ENCODE results near the gene ENPEP. TPM values are rescaled to one million over a fixed set of nuclear protein-coding genes. Genes with fewer than 3 reads are reported as not detected.
A peak's percentile ranks its signal among the peaks of the same experiment; 100 is the strongest.

ENPEP gene
- total and polyA plus RNA-seq, 10 of the 15 experiments (the other 5 are each of a cell fraction or from before 2014, with no cell fraction given): 0.03 TPM; not detected in 9

DNA sequence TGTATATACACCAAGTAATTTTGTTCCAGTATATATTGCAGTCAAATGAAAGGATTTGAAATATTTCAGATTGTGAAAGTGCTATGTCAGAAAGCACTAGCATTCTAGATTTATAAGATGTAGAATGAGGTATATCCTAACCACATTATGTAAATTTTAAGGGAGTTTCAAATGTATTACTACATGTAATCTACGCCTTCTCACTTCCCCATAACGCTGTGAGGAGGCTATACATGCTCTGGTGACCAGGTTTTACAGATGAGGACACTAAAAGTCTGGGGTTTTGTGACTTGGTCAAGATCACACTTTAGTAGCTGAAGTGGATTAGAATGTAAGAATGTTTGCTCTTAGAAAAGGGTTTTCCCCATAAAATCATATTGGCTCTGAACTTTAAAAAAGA is 8.1 kb downstream of the ENPEP start (continued):
- TF ChIP-seq MEF2B (IDR thresholded peaks at IDR 0.05; ENCODE audit: partially characterized antibody, poor library complexity, severe bottlenecking) (peak; percentile 32), NRF1 (conservative IDR thresholded peaks at IDR 0.05; ENCODE audit: low read depth, low read length) (no peak), PAX5 (IDR thresholded peaks at IDR 0.05; ENCODE audit: borderline replicate concordance, low read depth, low read length) (peak; percentile 63; the same call in 1 of the 2 replicates), BHLHE40 (IDR thresholded peaks at IDR 0.05; ENCODE audit: borderline replicate concordance in 1 of 2, low read depth in 2 of 2, low read length in 1 of 2) (peak in 1 of 2 experiments; percentile 42; a peak in 1 of 4 replicates), MYC (IDR thresholded peaks at IDR 0.05; ENCODE audit: insufficient read depth, insufficient read length, insufficient replicate concordance, low read length, severe bottlenecking) (no peak), NFIC (IDR thresholded peaks at IDR 0.05; ENCODE audit: low read depth, low read length) (peak; percentile 72; the same call in 1 of the 2 replicates), STAT1 (conservative IDR thresholded peaks at IDR 0.05) (no peak), MTA2 (IDR thresholded peaks at IDR 0.05; ENCODE audit: low read depth) (peak; percentile 64; the same call in 1 of the 2 replicates), IKZF2 (IDR thresholded peaks at IDR 0.05) (peak in 1 of 2 experiments; percentile 27; a peak in 1 of 4 replicates), CREM (IDR thresholded peaks at IDR 0.05; ENCODE audit: low read depth) (peak; percentile 61; the same call in 1 of the 2 replicates), RCOR1 (conservative IDR thresholded peaks at IDR 0.05; ENCODE audit: low read depth, low read length) (no peak), ZNF217 (IDR thresholded peaks at IDR 0.05) (peak; percentile 95), SPI1 (IDR thresholded peaks at IDR 0.05; ENCODE audit: borderline replicate concordance, insufficient read depth, low read depth, low read length) (peak; percentile 95), CREB1 (IDR thresholded peaks at IDR 0.05; ENCODE audit: low read depth) (peak; percentile 66; the same call in 1 of the 2 replicates), CHD1 (IDR thresholded peaks at IDR 0.05; ENCODE audit: low read depth, low read length) (no peak), POU2F2 (IDR thresholded peaks at IDR 0.05; ENCODE audit: borderline replicate concordance, low read depth, low read length) (peak; percentile 90), ZNF207 (IDR thresholded peaks at IDR 0.05; ENCODE audit: borderline replicate concordance) (no peak), BMI1 (IDR thresholded peaks at IDR 0.05; ENCODE audit: borderline replicate concordance) (peak; percentile 51)
- TF ChIP-seq, protein P1, sequence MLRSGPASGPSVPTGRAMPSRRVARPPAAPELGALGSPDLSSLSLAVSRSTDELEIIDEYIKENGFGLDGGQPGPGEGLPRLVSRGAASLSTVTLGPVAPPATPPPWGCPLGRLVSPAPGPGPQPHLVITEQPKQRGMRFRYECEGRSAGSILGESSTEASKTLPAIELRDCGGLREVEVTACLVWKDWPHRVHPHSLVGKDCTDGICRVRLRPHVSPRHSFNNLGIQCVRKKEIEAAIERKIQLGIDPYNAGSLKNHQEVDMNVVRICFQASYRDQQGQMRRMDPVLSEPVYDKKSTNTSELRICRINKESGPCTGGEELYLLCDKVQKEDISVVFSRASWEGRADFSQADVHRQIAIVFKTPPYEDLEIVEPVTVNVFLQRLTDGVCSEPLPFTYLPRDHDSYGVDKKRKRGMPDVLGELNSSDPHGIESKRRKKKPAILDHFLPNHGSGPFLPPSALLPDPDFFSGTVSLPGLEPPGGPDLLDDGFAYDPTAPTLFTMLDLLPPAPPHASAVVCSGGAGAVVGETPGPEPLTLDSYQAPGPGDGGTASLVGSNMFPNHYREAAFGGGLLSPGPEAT (IDR thresholded peaks at IDR 0.05; ENCODE audit: low read depth): peak; percentile 68; the same call in 1 of the 2 replicates
- TF ChIP-seq, protein P2, sequence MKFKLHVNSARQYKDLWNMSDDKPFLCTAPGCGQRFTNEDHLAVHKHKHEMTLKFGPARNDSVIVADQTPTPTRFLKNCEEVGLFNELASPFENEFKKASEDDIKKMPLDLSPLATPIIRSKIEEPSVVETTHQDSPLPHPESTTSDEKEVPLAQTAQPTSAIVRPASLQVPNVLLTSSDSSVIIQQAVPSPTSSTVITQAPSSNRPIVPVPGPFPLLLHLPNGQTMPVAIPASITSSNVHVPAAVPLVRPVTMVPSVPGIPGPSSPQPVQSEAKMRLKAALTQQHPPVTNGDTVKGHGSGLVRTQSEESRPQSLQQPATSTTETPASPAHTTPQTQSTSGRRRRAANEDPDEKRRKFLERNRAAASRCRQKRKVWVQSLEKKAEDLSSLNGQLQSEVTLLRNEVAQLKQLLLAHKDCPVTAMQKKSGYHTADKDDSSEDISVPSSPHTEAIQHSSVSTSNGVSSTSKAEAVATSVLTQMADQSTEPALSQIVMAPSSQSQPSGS (IDR thresholded peaks at IDR 0.05; ENCODE audit: low read length): peak; percentile 86

Measured in GM12878 (cell line).